ENCODE data around the gene MACF1.
"Not testable (repeated sequence)": the region's sequence is repeated elsewhere in the genome, so short reads cannot be mapped to it uniquely, and the experiment has no call there.

- not testable (repeated sequence) for TF ChIP-seq TAF1, POLR2A, POLR2AphosphoS5 (IDR thresholded peaks at IDR 0.05; ENCODE audit: low read depth, low read length)
These were observed 292.0 kb downstream of the MACF1 start for GRCh38 chr1:39496520-39496919.

All from GM12891 (cell line).